Urinary bladder (tissue), 2 donors: ENCODE results near the gene KLHL28. TPM values are rescaled to one million over a fixed set of nuclear protein-coding genes. Genes with fewer than 3 reads are reported as not detected.

Source experiments
- polyA plus RNA-seq: library from polyadenylated mRNA; stranded (reverse); fragments of 200-250 nt; gene quantifications from one replicate; pipeline ENCODE4 v1.2.3, GENCODE V29; 2013
- total RNA-seq: library from RNA; depleted of rRNA; stranded (reverse); fragments of >200 nt; gene quantifications from one replicate; pipeline ENCODE4 v1.2.3, GENCODE V29; 2014
- donor health status: healthy.

Gene KLHL28
- total and polyA plus RNA-seq, 2 donors = 5.6 to 36.7 TPM

Other genes with a start within 250 kb of the KLHL28 start
- 78.8 TPM for gene TOGARAM1, start 243 bp upstream of the KLHL28 start, total RNA-seq
- 8.2 TPM for gene TOGARAM1, start 243 bp upstream of the KLHL28 start, polyA plus RNA-seq
- gene PRPF39, start 122.2 kb upstream of the KLHL28 start, total RNA-seq = 75.7 TPM
- gene PRPF39, start 122.2 kb upstream of the KLHL28 start, polyA plus RNA-seq = 15.7 TPM
- 53.9 TPM for gene FKBP3, start 172.5 kb upstream of the KLHL28 start, total RNA-seq
- 51.0 TPM for gene FKBP3, start 172.5 kb upstream of the KLHL28 start, polyA plus RNA-seq
- gene FANCM, start 174.0 kb upstream of the KLHL28 start, total RNA-seq = 23.3 TPM
- 2.2 TPM for gene FANCM, start 174.0 kb upstream of the KLHL28 start, polyA plus RNA-seq